Stimulated activated CD4-positive, alpha-beta T cell treated with anti-CD3 and anti-CD28 coated beads, Interleukin-12 subunit alpha, Interleukin-12 subunit beta, amount 100 ng/mL, for 4 hours (primary cell): Measurements from ENCODE around the gene UMOD.
"Not testable (repeated sequence)": the region's sequence is repeated elsewhere in the genome, so short reads cannot be mapped to it uniquely, and the experiment has no call there.

Experiments used
- DNase-seq: peaks from one replicate; pipeline ENCODE4 v3.0.0-alpha.2; 2020

UMOD gene

GRCh38 chr16:20363191-20363590 is 10.7 kb upstream of the UMOD start:
- no peak for DNase-seq

DNA sequence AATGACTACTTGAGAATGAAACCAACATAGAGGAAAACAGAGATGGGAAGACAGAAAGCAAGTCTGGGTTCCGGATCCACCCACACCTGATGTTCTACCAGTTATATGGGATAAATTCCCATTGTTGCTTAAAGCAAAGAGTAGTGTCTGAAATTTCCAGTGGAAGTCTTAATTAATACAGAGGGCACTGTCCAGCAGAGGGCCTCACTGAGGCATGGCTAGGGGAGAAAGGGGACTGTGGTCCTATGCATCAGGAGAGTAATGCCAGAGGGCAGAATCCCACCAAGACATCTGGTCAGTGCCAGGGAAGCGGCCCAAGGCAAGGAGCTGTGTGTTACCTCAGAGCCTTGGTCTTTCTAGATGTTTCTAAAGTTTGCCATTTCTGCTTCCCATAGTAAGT is 7.5 kb upstream of the UMOD start:
- no peak for DNase-seq

GRCh38 chr16:20355114-20355782 is 2.7 kb upstream of the UMOD start:
- DNase-seq = no peak

GRCh38 chr16:20353379-20353778 is 864 bp upstream of the UMOD start:
- DNase-seq = no peak

DNA sequence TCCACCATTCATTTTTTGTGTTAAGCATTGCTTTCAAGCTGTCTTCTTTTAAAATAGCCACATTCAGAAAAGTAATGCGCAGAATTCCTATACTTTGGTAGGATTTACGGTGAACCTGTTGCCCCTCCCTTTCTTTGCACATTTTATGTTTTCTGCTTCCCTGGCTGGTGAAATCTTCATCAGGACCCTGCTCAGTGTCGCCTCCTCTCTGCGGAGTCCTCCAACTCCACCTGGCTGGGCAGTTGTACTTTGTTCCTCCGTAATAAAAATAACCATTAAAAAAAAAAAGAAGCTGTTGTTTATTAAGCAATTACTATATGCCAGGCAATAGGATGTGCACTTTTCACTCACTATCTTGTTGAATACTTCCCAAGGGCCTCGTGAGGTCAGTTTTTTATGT is 2.9 kb downstream of the UMOD start:
- DNase-seq = no peak

- no peak for DNase-seq
These were observed 3.9 kb downstream of the UMOD start for GRCh38 chr16:20348365-20349185.

GRCh38 chr16:20347666-20348364 is 4.7 kb downstream of the UMOD start:
- DNase-seq = no peak

GRCh38 chr16:20344611-20345010 is 7.9 kb downstream of the UMOD start:
- DNase-seq = no peak

- DNase-seq = no peak
These were observed 12.8 kb downstream of the UMOD start for GRCh38 chr16:20339744-20340143.

DNA sequence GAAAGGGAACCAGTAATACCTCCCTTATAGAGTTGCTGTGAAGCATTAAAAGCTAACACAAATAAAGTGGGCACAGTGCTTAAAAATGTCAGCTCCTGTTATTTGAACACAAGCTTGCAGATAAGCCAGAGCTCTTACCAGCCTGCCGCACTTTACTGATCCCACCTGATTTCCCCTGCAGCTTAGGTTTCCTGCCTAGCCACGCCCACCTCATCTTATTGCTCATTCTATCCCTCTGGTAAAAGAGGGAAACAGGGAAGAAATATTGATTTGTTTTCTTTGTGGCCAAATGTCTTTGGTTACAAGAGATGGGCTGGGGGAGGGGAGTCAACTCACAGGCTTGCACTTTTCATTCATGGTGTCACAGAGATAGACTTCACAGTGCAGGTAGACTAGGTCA is 15.6 kb downstream of the UMOD start:
- DNase-seq = no peak

GRCh38 chr16:20334396-20334795 is 18.1 kb downstream of the UMOD start:
- no peak for DNase-seq

DNA sequence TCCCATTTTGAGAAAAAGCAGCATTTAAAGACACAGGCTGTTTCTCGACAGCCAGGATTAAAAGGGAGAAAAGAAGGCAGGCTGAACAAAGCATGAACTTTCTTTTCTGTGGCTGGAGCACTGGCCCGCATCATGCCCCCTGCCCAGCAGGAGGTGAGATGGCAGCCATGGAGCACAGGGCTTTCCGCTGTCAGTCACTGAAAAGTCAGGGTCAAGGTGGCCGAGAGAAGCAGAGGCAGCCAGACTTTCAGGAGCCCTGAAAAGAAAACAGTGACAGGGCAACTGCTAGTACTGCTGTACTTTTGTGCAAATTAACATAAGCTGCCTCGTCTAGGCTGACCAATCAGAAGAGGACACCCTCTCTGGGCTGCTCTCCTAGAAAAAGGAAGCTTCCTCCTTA is 19.4 kb downstream of the UMOD start:
- no peak for DNase-seq

GRCh38 chr16:20332411-20332810 is 20.1 kb downstream of the UMOD start:
- no peak for DNase-seq

- no peak for DNase-seq
These were observed 20.9 kb downstream of the UMOD start for GRCh38 chr16:20331635-20332034.

GRCh38 chr16:20329392-20330138 is 22.9 kb downstream of the UMOD start:
- no peak for DNase-seq

DNA sequence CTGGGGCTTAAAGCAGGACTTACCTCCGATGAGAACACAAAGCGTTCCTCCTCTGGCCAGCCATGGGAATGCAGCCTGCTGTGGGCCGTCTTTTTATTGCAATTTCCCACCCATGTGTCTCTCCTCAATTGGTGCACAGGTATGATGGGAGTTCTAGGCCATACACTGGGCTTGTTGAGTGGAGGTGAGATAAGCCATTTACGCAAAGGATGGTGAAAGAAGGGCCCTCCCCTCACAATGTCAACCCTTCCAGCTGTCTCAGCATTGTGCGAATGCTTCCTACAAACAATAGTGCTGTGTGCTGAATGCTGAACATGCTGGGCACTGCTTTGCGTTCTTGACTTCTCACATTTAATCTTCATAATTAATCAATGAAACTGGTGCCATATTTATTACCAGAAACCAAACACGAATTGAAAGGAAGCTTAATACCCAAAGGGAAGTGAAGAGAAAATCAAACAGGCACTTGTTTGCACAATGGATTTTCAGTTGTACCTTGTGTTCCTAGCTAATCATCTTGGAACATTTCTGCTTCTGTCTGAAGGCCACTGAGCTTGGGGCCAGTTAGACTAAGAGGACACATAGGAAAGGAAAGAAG is 25.0 kb downstream of the UMOD start, which contains the start of gene GP2:
GP2 (minus strand) TSS at position 70 of the 598 bp plus-strand sequence. CDS start 1,082 bp downstream, outside the sequence.
- no peak for DNase-seq

DNA sequence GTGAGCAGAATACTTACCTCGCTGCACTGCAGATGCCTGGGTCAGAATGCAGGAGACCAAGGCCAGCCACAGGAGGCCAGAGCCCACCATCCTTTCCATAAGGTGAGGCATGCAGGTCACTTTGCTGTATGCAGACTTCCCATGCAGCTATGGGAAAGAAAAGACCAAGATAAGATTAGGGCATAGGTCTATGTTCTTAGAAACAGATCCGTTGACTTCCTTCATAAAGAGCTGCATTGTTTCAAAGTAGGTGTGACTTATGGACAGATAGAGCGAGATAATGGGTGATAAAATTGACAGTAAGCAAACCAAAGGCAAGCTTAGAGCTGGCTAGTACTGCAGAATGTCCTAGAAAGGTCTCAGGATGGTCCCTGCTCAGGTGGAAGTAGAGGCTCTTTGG is 26.2 kb downstream of the UMOD start:
- no peak for DNase-seq

DNA sequence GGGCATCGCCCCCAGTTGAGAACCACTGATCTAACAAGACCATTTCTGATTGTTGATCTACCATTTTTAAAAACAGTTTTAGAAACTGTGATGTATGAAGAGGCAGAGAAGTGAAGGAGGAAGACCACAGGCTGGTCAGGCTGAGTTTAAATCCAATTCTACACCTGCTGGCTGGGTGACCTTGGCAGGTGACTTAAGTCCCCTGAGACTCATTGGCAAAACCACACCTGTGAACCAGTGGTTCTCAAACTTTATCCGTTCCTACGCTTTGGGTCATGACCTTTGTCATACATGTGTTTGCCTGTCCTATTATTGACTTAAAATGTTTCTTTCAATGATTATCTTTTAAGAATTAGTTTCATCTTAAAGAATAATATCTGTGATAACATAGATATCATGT is 27.5 kb downstream of the UMOD start:
- DNase-seq = no peak

- DNase-seq = no peak
These were observed 28.9 kb downstream of the UMOD start for GRCh38 chr16:20323591-20324117.

DNA sequence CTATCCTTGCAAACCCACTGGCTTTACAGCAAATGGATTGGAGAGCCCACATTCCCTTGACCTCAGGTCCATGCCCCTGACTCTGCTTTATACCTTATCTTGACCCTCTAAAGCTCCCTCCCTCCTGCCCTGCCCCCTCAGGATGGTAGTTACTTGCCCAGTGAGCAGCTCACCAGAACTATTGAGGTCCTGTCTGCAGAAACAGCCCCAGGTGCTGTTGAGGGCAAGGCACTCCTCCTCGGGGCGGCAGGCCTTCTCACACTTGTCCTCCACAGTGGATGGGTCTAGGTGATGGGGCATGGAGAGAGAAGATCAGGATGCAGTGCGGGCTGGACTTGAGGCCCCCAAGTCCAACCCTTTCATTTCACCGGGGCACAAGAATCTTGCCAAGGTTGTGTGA is 29.8 kb downstream of the UMOD start:
- DNase-seq = no peak

DNA sequence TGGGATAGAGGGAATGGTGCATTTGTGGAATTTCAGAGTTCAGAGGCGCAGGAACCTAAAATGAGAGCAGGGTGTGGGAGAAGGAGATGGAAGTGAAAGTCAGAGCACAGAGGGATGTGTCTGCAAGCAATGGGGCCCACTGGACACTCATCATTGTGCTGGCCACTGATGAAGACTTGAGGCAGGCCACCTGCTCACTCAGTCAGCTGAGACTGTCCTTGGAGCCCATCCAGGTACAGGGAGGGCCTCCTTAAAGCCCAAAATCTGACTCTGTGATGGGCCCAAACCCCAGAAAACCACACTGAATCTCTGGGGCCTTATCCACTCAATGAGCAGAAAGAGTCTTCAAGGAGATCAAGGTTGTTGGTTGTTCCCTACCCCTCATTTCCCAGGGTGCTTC is 30.8 kb downstream of the UMOD start:
- DNase-seq = no peak

DNA sequence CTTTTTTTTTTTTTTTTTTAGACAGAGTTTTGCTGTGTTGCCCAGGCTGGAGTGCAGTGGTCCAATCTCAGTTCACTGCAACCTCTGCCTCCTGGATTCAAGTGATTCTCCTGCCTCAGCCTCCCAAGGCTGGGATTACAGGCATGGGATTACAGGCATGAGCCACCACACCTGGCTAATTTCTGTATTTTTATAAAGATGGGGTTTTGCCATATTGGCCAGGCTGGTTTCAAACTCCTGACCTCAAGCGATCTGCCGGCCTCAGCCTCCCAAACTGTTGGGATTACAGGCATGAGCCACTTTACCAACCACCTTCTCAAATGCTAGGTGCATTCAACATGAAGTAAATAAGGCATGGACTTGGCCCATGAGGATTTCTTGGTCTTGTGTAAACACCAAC is 31.5 kb downstream of the UMOD start:
- not testable (repeated sequence) for DNase-seq
